HG03439 (cell line): ENCODE measurements around the gene KDM4F.

Experiments used
- ATAC-seq: cut with Tn5 transposase; IDR thresholded peaks from one replicate; pipeline ENCODE4 v1.9.1; 2021; ENCODE audit warnings: mild to moderate bottlenecking, moderate library complexity; ENCODE audit not compliant: unreplicated experiment

KDM4F gene

GRCh38 chr11:95089620-95090542, 40.7 kb downstream of the KDM4F start, which contains the start of gene ENDOD1:
TSS of gene ENDOD1 (plus strand) at chr11:95089846. CDS start at chr11:95089928, 82 bp downstream.
- ATAC-seq: peak; percentile 88

- no peak for ATAC-seq
These were observed 42.5 kb downstream of the KDM4F start for GRCh38 chr11:95091663-95092180.

- no peak for ATAC-seq
These were observed 43.5 kb downstream of the KDM4F start for GRCh38 chr11:95092549-95093324.

GRCh38 chr11:95093548-95093947, 44.3 kb downstream of the KDM4F start:
- ATAC-seq: no peak

GRCh38 chr11:95095858-95096587, 46.8 kb downstream of the KDM4F start:
- ATAC-seq: peak; percentile 79

- ATAC-seq: no peak
These were observed 48.0 kb downstream of the KDM4F start for GRCh38 chr11:95097209-95097608.

GRCh38 chr11:95098826-95099225, 49.6 kb downstream of the KDM4F start:
- ATAC-seq: no peak

GRCh38 chr11:95100191-95100648, 51.0 kb downstream of the KDM4F start:
- no peak for ATAC-seq
